Upper lobe of left lung (tissue), 6 donors: ENCODE results near the gene ESRRG. TPM values are rescaled to one million over a fixed set of nuclear protein-coding genes. Genes with fewer than 3 reads are reported as not detected.
A peak's percentile ranks its signal among the peaks of the same experiment; 100 is the strongest.

Experiments used
- ATAC-seq, 2 donors: fragments of 200-7000 bp; cut with Tn5 transposase; one replicate each; pipeline ENCODE4 v1.9.1; 2022; ENCODE audit warnings: mild to moderate bottlenecking in 2 of 2, moderate library complexity in 2 of 2; ENCODE audit not compliant: low FRiP score in 2 of 2
- DNase-seq, 2 donors: peaks; one replicate each; pipeline ENCODE4 v3.0.0-alpha.2; 2019 to 2020
- H3K27ac ChIP-seq, 4 donors: fragments of 200-600 bp; sonication (generic); one replicate each; pipeline ENCODE4 v1.5.1; 2016 to 2019
- H3K27me3 ChIP-seq, 4 donors: fragments of 200-600 bp; sonication (generic); one replicate each; pipeline ENCODE4 v1.5.1; 2017 to 2019
- H3K36me3 ChIP-seq, 4 donors: fragments of 200-600 bp; sonication (generic); one replicate each; pipeline ENCODE4 v1.5.1; 2016 to 2019
- H3K4me1 ChIP-seq, 4 donors: fragments of 200-600 bp; sonication (generic); one replicate each; pipeline ENCODE4 v1.5.1; 2018 to 2019
- H3K4me3 ChIP-seq, 4 donors: fragments of 200-600 bp; sonication (generic); one replicate each; pipeline ENCODE4 v1.5.1; 2017 to 2019; ENCODE audit warnings: mild to moderate bottlenecking in 2 of 4, moderate library complexity in 1 of 4
- H3K9me3 ChIP-seq, 4 donors: fragments of 200-600 bp; sonication (generic); one replicate each; pipeline ENCODE4 v1.5.1; 2018 to 2019
- CTCF ChIP-seq, 6 experiments: fragments of 450-650 bp in 4 of 6; fragments of 200-600 bp in 2 of 6; sonication (generic) in 2 of 6; IDR thresholded peaks; one replicate each; pipeline ENCODE4 v1.5.1; 2016 to 2019; ENCODE audit warnings: antibody characterized with exemption in 6 of 6
- EP300 ChIP-seq, 4 donors: sonication (generic); formaldehyde crosslinking; IDR thresholded peaks; one replicate each; pipeline ENCODE4 v1.5.1; 2017; ENCODE audit warnings: antibody characterized with exemption in 4 of 4, control low read depth in 2 of 4
- POLR2A ChIP-seq, 4 donors: fragments of 450-650 bp; IDR thresholded peaks; one replicate each; pipeline ENCODE4 v1.5.1; 2016 to 2017; ENCODE audit warnings: antibody characterized with exemption in 4 of 4, mild to moderate bottlenecking in 2 of 4
- POLR2AphosphoS5 ChIP-seq, 2 donors: sonication (generic); formaldehyde crosslinking; IDR thresholded peaks; one replicate each; pipeline ENCODE4 v1.5.1; 2017; ENCODE audit warnings: antibody characterized with exemption in 2 of 2
- WGBS, 2 donors: methylation state at CpG; one replicate each; pipeline ENCODE4 v1.1.5; 2017 to 2018; 5-methylcytosine and 5-hydroxymethylcytosine counted together
- total RNA-seq, 6 donors: library from RNA; depleted of rRNA in 4 of 6; stranded (reverse); fragments of >200 nt in 4 of 6; gene quantifications; one replicate each; pipeline versions ENCODE4 v1.1.0 to v1.2.1, GENCODE V29; 2016 to 2021
- donor health status: DM: no; HTN: no; CAD: no; lungs with moderate emphysema.
- donor health status: DM: no; HTN: yes; CAD: no; lungs with severe emphysema.

Gene ESRRG
- total RNA-seq, 6 donors from 2014 or later, result 0.23 to 3.2 (median 0.95) TPM

GRCh38 chr1:216607067-216607697 is 116.0 kb downstream of the ESRRG start:
- no peak for ATAC-seq
- WGBS, 2 donors, result 57 to 71% methylated on average over 5 of the region's 5 CpGs
- Histone ChIP-seq H3K27ac (no peak overlapping the region), H3K36me3 (no peaks in the 10 kb centered on the region), H3K27me3 (no peaks in the 10 kb centered on the region), H3K4me1 (no peaks in the 10 kb centered on the region), H3K4me3 (no peak overlapping the region), H3K9me3 (no peaks in the 10 kb centered on the region)
- TF ChIP-seq POLR2AphosphoS5 (IDR thresholded peaks at IDR 0.05) (no peak), POLR2A (IDR thresholded peaks at IDR 0.05) (no peak), EP300 (IDR thresholded peaks at IDR 0.05) (no peak), CTCF (IDR thresholded peaks at IDR 0.05) (no peak)
- no peak for DNase-seq

GRCh38 chr1:216606047-216606637 is 117.1 kb downstream of the ESRRG start:
- DNase-seq (no peak), ATAC-seq (no peak)
- Histone ChIP-seq H3K4me3 (no peak overlapping the region), H3K27me3 (no peaks in the 10 kb centered on the region), H3K27ac (no peak overlapping the region), H3K9me3 (no peaks in the 10 kb centered on the region), H3K36me3 (no peaks in the 10 kb centered on the region), H3K4me1 (no peaks in the 10 kb centered on the region)
- WGBS, 2 donors, result 38 to 60% methylated on average over 4 of the region's 4 CpGs
- no peak for TF ChIP-seq EP300 (IDR thresholded peaks at IDR 0.05)
- TF ChIP-seq POLR2AphosphoS5 (IDR thresholded peaks at IDR 0.05), result no peak
- no peak for TF ChIP-seq POLR2A (IDR thresholded peaks at IDR 0.05)
- TF ChIP-seq CTCF (IDR thresholded peaks at IDR 0.05), result no peak

DNA sequence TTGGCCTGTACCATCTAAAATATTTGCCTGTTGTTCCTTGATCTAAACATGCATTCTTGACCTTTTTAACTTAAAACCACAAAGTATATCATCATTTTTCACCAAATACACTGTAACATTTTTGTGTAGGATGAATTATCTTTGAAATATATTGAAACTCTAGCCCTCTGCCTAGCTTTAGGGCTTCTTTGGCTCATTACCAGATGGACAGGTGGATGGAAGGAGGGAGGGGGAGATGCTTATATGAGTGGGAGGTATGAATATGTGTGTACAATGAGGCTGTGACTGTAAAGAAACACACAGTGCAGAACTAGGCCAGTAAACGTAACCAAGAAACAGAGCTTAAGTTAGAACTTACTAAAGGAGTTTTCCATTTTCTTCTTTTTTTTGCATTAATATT is 118.5 kb downstream of the ESRRG start:
- Histone ChIP-seq H3K36me3 (no peaks in the 10 kb centered on the region), H3K27me3 (no peaks in the 10 kb centered on the region), H3K4me3 (no peak overlapping the region), H3K4me1 (no peaks in the 10 kb centered on the region), H3K9me3 (no peaks in the 10 kb centered on the region), H3K27ac (no peak overlapping the region)
- no peak for DNase-seq
- no peak for TF ChIP-seq POLR2A (IDR thresholded peaks at IDR 0.05)
- 85 to 87% methylated on average over 1 of the region's 1 CpG for WGBS, 2 donors
- ATAC-seq, result no peak

GRCh38 chr1:216600730-216601609 is 122.3 kb downstream of the ESRRG start:
- Histone ChIP-seq H3K4me1 (no peaks in the 10 kb centered on the region), H3K36me3 (no peaks in the 10 kb centered on the region), H3K27me3 (no peaks in the 10 kb centered on the region), H3K4me3 (peak overlapping the region; percentile 36 to 73 (median 66)), H3K27ac (peak overlapping the region; percentile 86 to 96 (median 94)), H3K9me3 (no peaks in the 10 kb centered on the region)
- WGBS, 2 donors, result 1 to 2% methylated on average over 26 to 50 of the region's 58 CpGs
- peak in 1 of 2 donors; percentile 69 for TF ChIP-seq POLR2AphosphoS5 (IDR thresholded peaks at IDR 0.05)
- TF ChIP-seq EP300 (IDR thresholded peaks at IDR 0.05), result peak in 1 of 4 donors; percentile 21
- peak; percentile 37 to 56 (median 52) for TF ChIP-seq CTCF (IDR thresholded peaks at IDR 0.05)
- peak in 2 of 4 donors; percentile 40 to 55 for TF ChIP-seq POLR2A (IDR thresholded peaks at IDR 0.05)
- peak; percentile 67 to 93 for DNase-seq
- peak; percentile 92 to 96 for ATAC-seq

- 88 to 90% methylated on average over 6 of the region's 6 CpGs for WGBS, 2 donors
These were observed 123.4 kb downstream of the ESRRG start for GRCh38 chr1:216599851-216600250.

More at GRCh38 chr1:216599851-216600250, 123.4 kb downstream of the ESRRG start:
- Histone ChIP-seq H3K4me3 (no peak overlapping the region), H3K36me3 (no peaks in the 10 kb centered on the region), H3K9me3 (no peaks in the 10 kb centered on the region), H3K27ac (peak overlapping the region in 2 of 4 donors; percentile 94 to 96), H3K4me1 (no peaks in the 10 kb centered on the region), H3K27me3 (no peaks in the 10 kb centered on the region)
- TF ChIP-seq POLR2A (IDR thresholded peaks at IDR 0.05) (no peak), POLR2AphosphoS5 (IDR thresholded peaks at IDR 0.05) (no peak), CTCF (IDR thresholded peaks at IDR 0.05) (no peak)
- no peak for DNase-seq
- no peak for ATAC-seq
